ENCODE measurements around the gene AAGAB.

The AAGAB gene

GRCh38 chr15:67185621-67186225, 68.7 kb downstream of the AAGAB start:
- in situ Hi-C loops (cut with HindIII; ENCODE audit: low sequenced_read_pairs), result no loop called here
- TF ChIP-seq CTCF (IDR thresholded peaks at IDR 0.05; ENCODE audit: low read depth, low read length), result no peak
- no peak overlapping the region for H3K4me3 ChIP-seq (ENCODE audit: low read depth, low read length)
- peak; percentile 74 for DNase-seq (ENCODE audit: low read depth, low spot score)

GRCh38 chr15:67185051-67185450, 69.4 kb downstream of the AAGAB start:
- no peak for TF ChIP-seq CTCF (IDR thresholded peaks at IDR 0.05; ENCODE audit: low read depth, low read length)
- in situ Hi-C loops (cut with HindIII; ENCODE audit: low sequenced_read_pairs), result no loop called here

GRCh38 chr15:67184208-67184925, 70.1 kb downstream of the AAGAB start:
- in situ Hi-C loops (cut with HindIII; ENCODE audit: low sequenced_read_pairs), result no loop called here
- no peak overlapping the region for H3K4me3 ChIP-seq (ENCODE audit: low read depth, low read length)
- no peak for TF ChIP-seq CTCF (IDR thresholded peaks at IDR 0.05; ENCODE audit: low read depth, low read length)
- DNase-seq (ENCODE audit: low read depth, low spot score), result no peak

More at GRCh38 chr15:67185051-67185450, 69.4 kb downstream of the AAGAB start:
- DNase-seq (ENCODE audit: low read depth, low spot score), result no peak
- no peak overlapping the region for H3K4me3 ChIP-seq (ENCODE audit: low read depth, low read length)

- no peak for TF ChIP-seq CTCF (IDR thresholded peaks at IDR 0.05; ENCODE audit: low read depth, low read length)
- in situ Hi-C loops (cut with HindIII; ENCODE audit: low sequenced_read_pairs), result no loop called here
- peak; percentile 59 for DNase-seq (ENCODE audit: low read depth, low spot score)
- H3K4me3 ChIP-seq (ENCODE audit: low read depth, low read length), result no peak overlapping the region
Observed at GRCh38 chr15:67183443-67184169, 70.9 kb downstream of the AAGAB start.

- H3K4me3 ChIP-seq (ENCODE audit: low read depth, low read length), result no peak overlapping the region
- DNase-seq (ENCODE audit: low read depth, low spot score), result no peak
- in situ Hi-C loops (cut with HindIII; ENCODE audit: low sequenced_read_pairs), result no loop called here
- no peak for TF ChIP-seq CTCF (IDR thresholded peaks at IDR 0.05; ENCODE audit: low read depth, low read length)
Observed at GRCh38 chr15:67181221-67181639, 73.2 kb downstream of the AAGAB start.

GRCh38 chr15:67180514-67181191, 73.8 kb downstream of the AAGAB start:
- no peak overlapping the region for H3K4me3 ChIP-seq (ENCODE audit: low read depth, low read length)
- DNase-seq (ENCODE audit: low read depth, low spot score), result no peak
- peak; percentile 2 for TF ChIP-seq CTCF (IDR thresholded peaks at IDR 0.05; ENCODE audit: low read depth, low read length)
- in situ Hi-C loops (cut with HindIII; ENCODE audit: low sequenced_read_pairs), result no loop called here
